ENCODE measurements around the gene ZBTB26.
"Not testable (repeated sequence)": the region's sequence is repeated elsewhere in the genome, so short reads cannot be mapped to it uniquely, and the experiment has no call there.

ZBTB26 gene

DNA sequence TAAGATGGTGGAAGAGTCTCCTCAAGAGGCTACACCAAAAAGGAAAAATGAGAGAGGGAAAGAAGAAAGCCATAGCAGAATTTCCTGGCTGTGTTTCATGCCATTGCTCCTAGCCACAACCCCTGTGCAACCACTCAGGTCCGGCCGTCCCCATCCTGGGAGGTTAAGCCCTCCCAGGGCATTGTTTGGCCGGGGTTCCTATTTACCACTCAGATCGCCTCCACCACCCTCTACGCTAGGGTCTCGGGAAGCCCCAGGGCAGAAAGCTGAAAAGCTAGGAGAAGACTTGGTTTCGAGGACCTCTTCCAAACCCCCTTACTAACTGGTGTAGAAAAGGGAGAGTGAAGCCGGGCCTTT is 26.9 kb downstream of the ZBTB26 start:
- H3K9me3 Mint-ChIP-seq: no peaks in the 10 kb centered on the region
- H3K27ac Mint-ChIP-seq: peak overlapping the region; percentile 93
- H3K27me3 Mint-ChIP-seq: no peaks in the 10 kb centered on the region
- peak overlapping the region; percentile 94 for H3K4me3 Mint-ChIP-seq
- H3K36me3 Mint-ChIP-seq (ENCODE audit: low read depth): peaks cover 17% of the 10 kb centered on the region
- H3K4me1 Mint-ChIP-seq (ENCODE audit: low read depth): peaks cover 45% of the 10 kb centered on the region

DNA sequence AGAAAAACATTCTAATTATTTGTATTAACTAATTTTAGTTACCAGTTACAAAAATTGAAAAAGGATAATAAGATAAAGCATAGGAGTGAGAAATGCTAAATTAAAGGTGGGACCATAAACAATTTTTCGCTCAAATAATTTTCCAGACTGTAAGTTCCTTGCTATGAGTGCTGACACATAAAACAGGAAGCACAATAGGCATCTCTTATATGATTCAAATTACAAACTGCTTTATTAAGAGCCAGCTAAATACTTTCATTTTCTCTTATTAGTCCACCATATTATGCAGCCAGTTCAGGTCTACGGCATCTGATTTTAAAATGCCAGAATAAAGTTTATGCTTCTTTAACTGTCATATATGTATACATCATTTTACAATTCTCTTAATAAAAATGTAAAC is 30.5 kb downstream of the ZBTB26 start:
- Mint-ChIP-seq H3K27me3 (no peaks in the 10 kb centered on the region), H3K27ac (peak overlapping the region; percentile 40), H3K36me3 (ENCODE audit: low read depth) (peaks cover 21% of the 10 kb centered on the region), H3K9me3 (no peaks in the 10 kb centered on the region), H3K4me3 (peak overlapping the region; percentile 65), H3K4me1 (ENCODE audit: low read depth) (peaks cover 56% of the 10 kb centered on the region)

DNA sequence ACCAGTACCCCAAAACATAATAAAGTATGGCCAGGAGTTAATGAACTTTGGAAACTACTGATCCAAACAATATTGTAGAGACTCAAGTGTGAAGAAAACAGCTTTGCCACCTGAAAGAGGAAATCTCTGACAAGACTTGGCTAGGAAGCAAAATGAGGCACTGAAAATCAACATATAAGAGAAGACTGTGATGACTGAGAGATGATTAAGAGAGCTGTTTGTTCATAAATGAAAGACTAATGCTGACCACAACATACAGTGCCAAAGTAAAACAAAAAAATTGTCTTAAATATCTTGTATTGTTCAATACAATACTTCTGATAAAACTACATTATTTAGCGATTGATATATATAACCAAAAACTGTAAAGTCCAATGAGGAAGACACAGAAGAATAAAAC is 33.3 kb downstream of the ZBTB26 start:
- Mint-ChIP-seq H3K9me3 (no peaks in the 10 kb centered on the region), H3K4me3 (no peak overlapping the region), H3K27ac (peak overlapping the region; percentile 1), H3K36me3 (ENCODE audit: low read depth) (peaks cover 43% of the 10 kb centered on the region), H3K4me1 (ENCODE audit: low read depth) (peaks cover 47% of the 10 kb centered on the region), H3K27me3 (no peaks in the 10 kb centered on the region)

DNA sequence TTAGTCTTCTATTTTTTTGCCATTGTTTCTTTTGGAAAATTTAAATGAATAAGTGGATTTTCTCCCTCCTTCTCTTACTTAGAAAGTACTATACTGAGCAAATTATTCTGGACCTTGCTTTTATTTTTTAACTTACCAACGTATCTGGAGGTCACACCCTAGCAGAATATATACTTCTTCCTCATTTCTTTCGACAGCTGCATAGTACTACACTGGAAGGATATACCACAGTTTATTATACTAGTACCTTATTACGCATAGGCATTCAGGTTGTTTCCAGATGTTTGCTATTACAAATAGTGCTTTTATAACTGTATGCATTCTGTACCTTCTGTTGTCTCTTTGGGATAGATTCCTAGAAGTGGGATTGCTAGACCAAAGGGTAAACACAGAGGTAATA is 42.8 kb downstream of the ZBTB26 start:
- Mint-ChIP-seq H3K27ac (no peak overlapping the region), H3K4me3 (no peak overlapping the region), H3K4me1 (ENCODE audit: low read depth) (no peaks in the 10 kb centered on the region), H3K9me3 (no peaks in the 10 kb centered on the region), H3K27me3 (no peaks in the 10 kb centered on the region), H3K36me3 (ENCODE audit: low read depth) (peaks cover 56% of the 10 kb centered on the region)

DNA sequence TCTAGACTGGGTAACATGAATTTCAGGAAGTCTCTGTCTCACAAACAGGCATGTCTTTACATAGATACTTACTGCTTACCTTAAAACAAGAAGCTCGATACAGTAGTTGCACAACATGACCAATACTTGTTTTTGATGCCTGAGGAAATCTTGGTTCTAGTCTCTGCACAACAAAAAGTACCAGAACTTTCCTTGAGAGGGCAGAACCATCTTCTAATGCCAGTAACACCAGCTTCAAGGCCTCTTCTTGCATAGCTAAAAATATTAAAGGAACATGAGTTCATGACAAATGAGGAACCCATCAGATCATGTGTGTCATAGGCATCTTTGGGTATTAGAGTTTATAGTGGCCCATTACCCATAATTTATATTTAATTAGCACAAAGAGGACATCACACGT is 48.2 kb downstream of the ZBTB26 start:
- Mint-ChIP-seq H3K4me1 (ENCODE audit: low read depth) (no peaks in the 10 kb centered on the region), H3K27ac (no peak overlapping the region), H3K36me3 (ENCODE audit: low read depth) (peaks cover 44% of the 10 kb centered on the region), H3K4me3 (no peak overlapping the region), H3K27me3 (no peaks in the 10 kb centered on the region), H3K9me3 (no peaks in the 10 kb centered on the region)

DNA sequence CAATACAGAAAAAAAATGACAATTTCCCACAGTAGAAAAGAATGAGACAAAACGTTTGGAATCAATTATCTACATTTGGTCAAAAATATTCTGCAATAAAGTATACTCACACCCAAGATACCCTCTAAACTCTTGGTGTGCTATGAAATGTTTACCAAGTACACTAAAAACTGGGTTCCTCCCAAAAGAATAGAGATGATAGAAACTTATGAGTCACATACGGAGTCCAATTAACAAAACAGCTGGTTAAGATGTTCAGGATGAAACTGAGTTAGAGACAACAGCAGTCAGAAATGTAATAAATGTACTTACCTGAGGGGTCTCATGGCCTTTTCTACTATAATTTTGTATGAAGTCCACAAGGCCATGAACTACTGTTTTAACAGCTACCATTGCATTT is 51.9 kb downstream of the ZBTB26 start:
- no peak overlapping the region for H3K27ac Mint-ChIP-seq
- no peak overlapping the region for H3K4me3 Mint-ChIP-seq
- H3K27me3 Mint-ChIP-seq: no peaks in the 10 kb centered on the region
- peaks cover 59% of the 10 kb centered on the region for H3K36me3 Mint-ChIP-seq (ENCODE audit: low read depth)
- H3K4me1 Mint-ChIP-seq (ENCODE audit: low read depth): peaks cover 12% of the 10 kb centered on the region
- H3K9me3 Mint-ChIP-seq: no peaks in the 10 kb centered on the region

DNA sequence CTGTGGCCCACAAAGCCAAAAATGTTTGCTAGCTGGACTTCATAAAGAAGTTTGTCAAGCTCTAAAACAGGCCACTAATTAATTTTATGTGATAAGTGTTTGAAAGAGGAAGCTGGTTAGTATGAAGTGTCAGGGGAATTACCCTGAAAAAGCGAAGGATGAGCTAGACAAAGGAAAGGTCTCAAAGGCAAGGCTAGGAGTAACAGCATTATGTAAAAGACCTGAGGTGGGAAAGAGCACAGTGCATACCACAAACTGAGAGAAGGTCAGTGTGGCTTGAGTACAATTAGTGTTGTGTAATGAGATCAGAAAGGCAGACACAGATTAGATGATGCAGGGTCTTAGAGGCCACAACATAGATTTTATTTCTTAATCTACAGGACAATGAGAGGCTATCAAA is 55.8 kb downstream of the ZBTB26 start:
- Mint-ChIP-seq H3K9me3 (no peaks in the 10 kb centered on the region), H3K4me1 (ENCODE audit: low read depth) (peaks cover 12% of the 10 kb centered on the region), H3K27me3 (no peaks in the 10 kb centered on the region), H3K36me3 (ENCODE audit: low read depth) (peaks cover 62% of the 10 kb centered on the region), H3K27ac (peak overlapping the region; percentile 62), H3K4me3 (no peak overlapping the region)

DNA sequence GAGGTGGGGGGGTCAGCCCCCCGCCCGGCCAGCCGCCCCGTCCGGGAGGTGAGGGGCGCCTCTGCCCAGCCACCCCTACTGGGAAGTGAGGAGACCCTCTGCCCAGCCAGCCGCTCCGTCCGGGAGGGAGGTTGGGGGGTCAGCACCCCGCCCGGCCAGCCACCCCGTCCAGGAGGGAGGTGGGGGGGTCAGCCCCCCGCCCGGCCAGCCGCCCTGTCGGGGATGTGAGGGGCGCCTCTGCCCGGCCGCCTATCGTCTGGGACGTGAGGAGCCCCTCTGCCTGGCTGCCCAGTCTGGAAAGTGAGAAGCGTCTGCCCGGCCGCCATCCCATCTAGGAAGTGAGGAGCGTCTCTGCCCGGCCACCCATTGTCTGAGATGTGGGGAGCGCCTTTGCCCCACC is 64.0 kb downstream of the ZBTB26 start:
- peaks cover 51% of the 10 kb centered on the region for H3K36me3 Mint-ChIP-seq (ENCODE audit: low read depth)
- H3K4me3 Mint-ChIP-seq; H3K4me1 Mint-ChIP-seq (ENCODE audit: low read depth); H3K27me3 Mint-ChIP-seq; H3K27ac Mint-ChIP-seq; H3K9me3 Mint-ChIP-seq: not testable (repeated sequence)

DNA sequence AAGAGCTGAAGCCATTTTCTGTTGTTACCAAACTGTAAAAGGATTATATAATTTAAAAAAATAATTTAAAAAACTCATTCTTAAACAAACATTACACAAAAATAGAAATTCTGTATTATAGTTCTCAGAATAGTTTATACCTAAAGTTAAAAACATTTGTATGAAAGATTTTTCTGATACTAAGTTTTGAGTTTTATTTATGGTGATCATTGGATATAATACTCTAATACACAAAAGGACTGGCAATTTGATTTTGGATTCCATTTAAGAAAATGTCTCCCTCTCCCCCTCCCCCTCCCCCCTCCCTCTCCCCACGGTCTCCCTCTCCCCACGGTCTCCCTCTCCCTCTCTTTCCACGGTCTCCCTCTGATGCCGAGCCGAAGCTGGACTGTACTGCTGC is 65.2 kb downstream of the ZBTB26 start:
- Mint-ChIP-seq H3K9me3 (no peaks in the 10 kb centered on the region), H3K27ac (no peak overlapping the region), H3K36me3 (ENCODE audit: low read depth) (peaks cover 49% of the 10 kb centered on the region), H3K27me3 (no peaks in the 10 kb centered on the region), H3K4me3 (no peak overlapping the region), H3K4me1 (ENCODE audit: low read depth) (no peaks in the 10 kb centered on the region)

Data from stimulated activated naive CD8-positive, alpha-beta T cell treated with anti-CD3 and anti-CD28 coated beads, Interleukin-15, Interleukin-2, amounts not matched to agents 100 ng/mL and 50 ng/mL, for 24 hours (primary cell).